ENCODE results near the gene PHC2. TPM values are rescaled to one million over a fixed set of nuclear protein-coding genes. Genes with fewer than 3 reads are reported as not detected.

PHC2 gene
- polyA plus RNA-seq, 1 donor from 2014 or later = 171 TPM

DNA sequence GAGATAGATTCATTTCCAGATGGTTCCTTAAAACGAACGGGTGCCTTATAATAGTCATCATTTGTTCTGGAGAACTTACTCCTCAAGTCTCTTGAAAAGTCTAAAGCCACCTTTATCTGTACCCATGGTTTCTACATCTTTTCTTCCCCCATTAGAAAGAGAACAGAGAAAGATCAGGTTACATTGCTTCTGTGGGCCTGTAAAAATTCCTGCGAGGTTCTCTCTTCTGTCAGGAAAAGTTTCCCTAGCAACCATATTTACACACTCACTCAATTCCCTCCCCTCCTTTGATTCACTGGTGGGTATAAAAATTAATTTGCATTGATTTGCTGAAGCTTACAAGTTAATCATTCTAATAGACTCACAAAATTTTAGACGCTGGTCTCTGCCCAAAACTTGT lies 6.7 kb downstream of the PHC2 start:
- no peaks in the 10 kb centered on the region for H3K9me3 ChIP-seq (ENCODE audit: low read length)
- no peak overlapping the region for H3K4me2 ChIP-seq (ENCODE audit: low read length)
- no peaks in the 10 kb centered on the region for H3F3A ChIP-seq (ENCODE audit: insufficient read depth, low read length, poor library complexity, severe bottlenecking)
- TF ChIP-seq, protein P1, sequence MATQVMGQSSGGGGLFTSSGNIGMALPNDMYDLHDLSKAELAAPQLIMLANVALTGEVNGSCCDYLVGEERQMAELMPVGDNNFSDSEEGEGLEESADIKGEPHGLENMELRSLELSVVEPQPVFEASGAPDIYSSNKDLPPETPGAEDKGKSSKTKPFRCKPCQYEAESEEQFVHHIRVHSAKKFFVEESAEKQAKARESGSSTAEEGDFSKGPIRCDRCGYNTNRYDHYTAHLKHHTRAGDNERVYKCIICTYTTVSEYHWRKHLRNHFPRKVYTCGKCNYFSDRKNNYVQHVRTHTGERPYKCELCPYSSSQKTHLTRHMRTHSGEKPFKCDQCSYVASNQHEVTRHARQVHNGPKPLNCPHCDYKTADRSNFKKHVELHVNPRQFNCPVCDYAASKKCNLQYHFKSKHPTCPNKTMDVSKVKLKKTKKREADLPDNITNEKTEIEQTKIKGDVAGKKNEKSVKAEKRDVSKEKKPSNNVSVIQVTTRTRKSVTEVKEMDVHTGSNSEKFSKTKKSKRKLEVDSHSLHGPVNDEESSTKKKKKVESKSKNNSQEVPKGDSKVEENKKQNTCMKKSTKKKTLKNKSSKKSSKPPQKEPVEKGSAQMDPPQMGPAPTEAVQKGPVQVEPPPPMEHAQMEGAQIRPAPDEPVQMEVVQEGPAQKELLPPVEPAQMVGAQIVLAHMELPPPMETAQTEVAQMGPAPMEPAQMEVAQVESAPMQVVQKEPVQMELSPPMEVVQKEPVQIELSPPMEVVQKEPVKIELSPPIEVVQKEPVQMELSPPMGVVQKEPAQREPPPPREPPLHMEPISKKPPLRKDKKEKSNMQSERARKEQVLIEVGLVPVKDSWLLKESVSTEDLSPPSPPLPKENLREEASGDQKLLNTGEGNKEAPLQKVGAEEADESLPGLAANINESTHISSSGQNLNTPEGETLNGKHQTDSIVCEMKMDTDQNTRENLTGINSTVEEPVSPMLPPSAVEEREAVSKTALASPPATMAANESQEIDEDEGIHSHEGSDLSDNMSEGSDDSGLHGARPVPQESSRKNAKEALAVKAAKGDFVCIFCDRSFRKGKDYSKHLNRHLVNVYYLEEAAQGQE (IDR thresholded peaks at IDR 0.05; ENCODE audit: borderline replicate concordance) = no peak
- no peak for TF ChIP-seq EP300 (conservative IDR thresholded peaks at IDR 0.05; ENCODE audit: poor library complexity, severe bottlenecking)
- no peak for TF ChIP-seq TAF1 (IDR thresholded peaks at IDR 0.05; ENCODE audit: low read depth)
- TF ChIP-seq MXI1 (conservative IDR thresholded peaks at IDR 0.05; ENCODE audit: poor library complexity, severe bottlenecking) = no peak
- no peaks in the 10 kb centered on the region for H3K9me2 ChIP-seq (ENCODE audit: insufficient read depth, low read length)
- no peak overlapping the region for H3K4me3 ChIP-seq (ENCODE audit: low read length)
- H3K27ac ChIP-seq (ENCODE audit: low read length) = no peak overlapping the region
- H3K27me3 ChIP-seq (ENCODE audit: insufficient read depth, low read depth, low read length) = no peaks in the 10 kb centered on the region
- H3K36me3 ChIP-seq (ENCODE audit: insufficient read depth, low read length) = no peaks in the 10 kb centered on the region
- no peaks in the 10 kb centered on the region for H4K20me1 ChIP-seq (ENCODE audit: insufficient read depth)
- peaks cover 44% of the 10 kb centered on the region for H3K79me2 ChIP-seq (replicated peaks; ENCODE audit: insufficient read depth, low read length)
- no peak overlapping the region for H2AFZ ChIP-seq (ENCODE audit: low read depth, low read length)
- H3K9ac ChIP-seq (ENCODE audit: low read length) = no peak overlapping the region

GRCh38 chr1:33420870-33421775 lies 9.8 kb downstream of the PHC2 start:
- H3K9me3 ChIP-seq (ENCODE audit: low read length) = no peaks in the 10 kb centered on the region
- H3K4me3 ChIP-seq (ENCODE audit: low read length) = no peak overlapping the region
- peaks cover 13% of the 10 kb centered on the region for H3K79me2 ChIP-seq (replicated peaks; ENCODE audit: insufficient read depth, low read length)
- no peak overlapping the region for H3K27ac ChIP-seq (ENCODE audit: low read length)
- H3F3A ChIP-seq (ENCODE audit: insufficient read depth, low read length, poor library complexity, severe bottlenecking) = no peaks in the 10 kb centered on the region
- no peak overlapping the region for H3K4me2 ChIP-seq (ENCODE audit: low read length)
- H3K9ac ChIP-seq (ENCODE audit: low read length) = no peak overlapping the region
- no peaks in the 10 kb centered on the region for H3K9me2 ChIP-seq (ENCODE audit: insufficient read depth, low read length)
- no peaks in the 10 kb centered on the region for H4K20me1 ChIP-seq (ENCODE audit: insufficient read depth)
- H3K36me3 ChIP-seq (ENCODE audit: insufficient read depth, low read length) = no peaks in the 10 kb centered on the region
- TF ChIP-seq TAF1 (IDR thresholded peaks at IDR 0.05; ENCODE audit: low read depth) (no peak), POLR2AphosphoS5 (IDR thresholded peaks at IDR 0.05) (no peak), EP300 (conservative IDR thresholded peaks at IDR 0.05; ENCODE audit: poor library complexity, severe bottlenecking) (no peak), MXI1 (conservative IDR thresholded peaks at IDR 0.05; ENCODE audit: poor library complexity, severe bottlenecking) (no peak), RAD21 (conservative IDR thresholded peaks at IDR 0.05) (no peak), SMC3 (conservative IDR thresholded peaks at IDR 0.05; ENCODE audit: poor library complexity) (no peak)
- TF ChIP-seq, protein P1 (IDR thresholded peaks at IDR 0.05; ENCODE audit: borderline replicate concordance) = no peak
- TF ChIP-seq, protein P2, sequence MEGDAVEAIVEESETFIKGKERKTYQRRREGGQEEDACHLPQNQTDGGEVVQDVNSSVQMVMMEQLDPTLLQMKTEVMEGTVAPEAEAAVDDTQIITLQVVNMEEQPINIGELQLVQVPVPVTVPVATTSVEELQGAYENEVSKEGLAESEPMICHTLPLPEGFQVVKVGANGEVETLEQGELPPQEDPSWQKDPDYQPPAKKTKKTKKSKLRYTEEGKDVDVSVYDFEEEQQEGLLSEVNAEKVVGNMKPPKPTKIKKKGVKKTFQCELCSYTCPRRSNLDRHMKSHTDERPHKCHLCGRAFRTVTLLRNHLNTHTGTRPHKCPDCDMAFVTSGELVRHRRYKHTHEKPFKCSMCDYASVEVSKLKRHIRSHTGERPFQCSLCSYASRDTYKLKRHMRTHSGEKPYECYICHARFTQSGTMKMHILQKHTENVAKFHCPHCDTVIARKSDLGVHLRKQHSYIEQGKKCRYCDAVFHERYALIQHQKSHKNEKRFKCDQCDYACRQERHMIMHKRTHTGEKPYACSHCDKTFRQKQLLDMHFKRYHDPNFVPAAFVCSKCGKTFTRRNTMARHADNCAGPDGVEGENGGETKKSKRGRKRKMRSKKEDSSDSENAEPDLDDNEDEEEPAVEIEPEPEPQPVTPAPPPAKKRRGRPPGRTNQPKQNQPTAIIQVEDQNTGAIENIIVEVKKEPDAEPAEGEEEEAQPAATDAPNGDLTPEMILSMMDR (IDR thresholded peaks at IDR 0.05; ENCODE audit: poor library complexity, severe bottlenecking) = no peak
- no peaks in the 10 kb centered on the region for H3K27me3 ChIP-seq (ENCODE audit: insufficient read depth, low read depth, low read length)
- no peak overlapping the region for H2AFZ ChIP-seq (ENCODE audit: low read depth, low read length)

Data from neural cell (in vitro differentiated cells).